ENCODE data around the gene DCUN1D4.
"Not testable (repeated sequence)": the region's sequence is repeated elsewhere in the genome, so short reads cannot be mapped to it uniquely, and the experiment has no call there.

Gene DCUN1D4

GRCh38 chr4:51890760-51891159 lies 47.8 kb downstream of the DCUN1D4 start:
- Mint-ChIP-seq H3K27ac (peak overlapping the region; percentile 85), H3K4me3 (no peak overlapping the region), H3K9me3 (no peaks in the 10 kb centered on the region), H3K36me3 (ENCODE audit: low read depth) (peaks cover 65% of the 10 kb centered on the region), H3K27me3 (ENCODE audit: low read depth, poor library complexity) (no peaks in the 10 kb centered on the region), H3K4me1 (peaks cover 23% of the 10 kb centered on the region)
- TF ChIP-seq, protein P1, sequence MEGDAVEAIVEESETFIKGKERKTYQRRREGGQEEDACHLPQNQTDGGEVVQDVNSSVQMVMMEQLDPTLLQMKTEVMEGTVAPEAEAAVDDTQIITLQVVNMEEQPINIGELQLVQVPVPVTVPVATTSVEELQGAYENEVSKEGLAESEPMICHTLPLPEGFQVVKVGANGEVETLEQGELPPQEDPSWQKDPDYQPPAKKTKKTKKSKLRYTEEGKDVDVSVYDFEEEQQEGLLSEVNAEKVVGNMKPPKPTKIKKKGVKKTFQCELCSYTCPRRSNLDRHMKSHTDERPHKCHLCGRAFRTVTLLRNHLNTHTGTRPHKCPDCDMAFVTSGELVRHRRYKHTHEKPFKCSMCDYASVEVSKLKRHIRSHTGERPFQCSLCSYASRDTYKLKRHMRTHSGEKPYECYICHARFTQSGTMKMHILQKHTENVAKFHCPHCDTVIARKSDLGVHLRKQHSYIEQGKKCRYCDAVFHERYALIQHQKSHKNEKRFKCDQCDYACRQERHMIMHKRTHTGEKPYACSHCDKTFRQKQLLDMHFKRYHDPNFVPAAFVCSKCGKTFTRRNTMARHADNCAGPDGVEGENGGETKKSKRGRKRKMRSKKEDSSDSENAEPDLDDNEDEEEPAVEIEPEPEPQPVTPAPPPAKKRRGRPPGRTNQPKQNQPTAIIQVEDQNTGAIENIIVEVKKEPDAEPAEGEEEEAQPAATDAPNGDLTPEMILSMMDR (IDR thresholded peaks at IDR 0.05): no peak
- DNase-seq: no peak

DNA sequence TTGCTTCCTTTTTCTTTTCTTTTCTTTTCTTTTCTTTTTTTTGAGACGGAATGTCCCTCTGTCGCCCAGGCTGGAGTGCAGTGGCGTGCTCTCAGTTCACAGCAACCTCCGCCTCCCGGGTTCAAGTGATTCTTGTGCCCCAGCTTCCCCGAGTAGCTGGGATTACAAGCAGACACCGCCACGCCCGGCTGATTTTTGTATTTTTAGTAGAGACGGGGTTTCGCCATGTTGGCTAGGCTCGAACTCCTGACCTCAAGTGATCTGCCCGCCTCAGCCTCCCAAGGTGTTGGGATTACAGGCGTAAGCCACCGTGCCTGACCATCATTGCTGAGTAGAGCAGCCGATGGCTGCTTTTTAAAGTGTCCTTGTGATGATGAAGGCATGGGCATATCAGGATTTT lies 50.4 kb downstream of the DCUN1D4 start:
- not testable (repeated sequence) for H3K4me3 Mint-ChIP-seq; H3K9me3 Mint-ChIP-seq; DNase-seq; H3K27me3 Mint-ChIP-seq (ENCODE audit: low read depth, poor library complexity)
- peak overlapping the region; percentile 86 for H3K27ac Mint-ChIP-seq
- peaks cover 58% of the 10 kb centered on the region for H3K36me3 Mint-ChIP-seq (ENCODE audit: low read depth)
- peaks cover 36% of the 10 kb centered on the region for H3K4me1 Mint-ChIP-seq

DNA sequence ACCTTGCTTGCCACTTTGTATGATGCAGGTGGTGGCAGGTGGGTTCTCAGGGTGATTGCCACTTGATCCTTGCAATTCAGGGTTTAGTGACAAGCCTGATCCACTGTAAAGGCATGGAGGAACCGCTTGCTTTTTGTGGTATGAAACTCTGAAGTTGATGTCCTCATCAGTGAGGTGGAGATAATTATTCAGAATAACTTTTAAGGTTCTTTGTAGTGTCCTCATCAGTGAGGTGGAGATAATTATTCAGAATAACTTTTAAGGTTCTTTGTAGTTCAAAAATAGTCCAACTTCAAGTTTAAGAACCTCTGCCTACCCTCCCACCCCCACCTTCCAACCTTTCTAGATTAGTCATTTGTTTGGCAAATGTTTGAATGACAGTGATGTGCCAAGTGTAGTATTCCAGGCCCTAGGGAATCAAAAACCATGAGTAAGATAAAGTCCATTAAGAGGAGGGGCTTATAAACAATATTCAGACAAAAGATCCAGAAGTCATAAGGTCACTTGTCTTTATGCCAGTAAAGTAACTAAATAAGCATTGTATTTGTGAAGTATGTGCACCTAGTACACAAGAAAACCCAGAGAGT lies 51.2 kb downstream of the DCUN1D4 start:
- TF ChIP-seq, protein P1 (IDR thresholded peaks at IDR 0.05): no peak
- Mint-ChIP-seq H3K4me1 (peaks cover 36% of the 10 kb centered on the region), H3K9me3 (no peaks in the 10 kb centered on the region), H3K4me3 (no peak overlapping the region), H3K27me3 (ENCODE audit: low read depth, poor library complexity) (no peaks in the 10 kb centered on the region), H3K36me3 (ENCODE audit: low read depth) (peaks cover 66% of the 10 kb centered on the region), H3K27ac (peak overlapping the region; percentile 45)
- no peak for DNase-seq

DNA sequence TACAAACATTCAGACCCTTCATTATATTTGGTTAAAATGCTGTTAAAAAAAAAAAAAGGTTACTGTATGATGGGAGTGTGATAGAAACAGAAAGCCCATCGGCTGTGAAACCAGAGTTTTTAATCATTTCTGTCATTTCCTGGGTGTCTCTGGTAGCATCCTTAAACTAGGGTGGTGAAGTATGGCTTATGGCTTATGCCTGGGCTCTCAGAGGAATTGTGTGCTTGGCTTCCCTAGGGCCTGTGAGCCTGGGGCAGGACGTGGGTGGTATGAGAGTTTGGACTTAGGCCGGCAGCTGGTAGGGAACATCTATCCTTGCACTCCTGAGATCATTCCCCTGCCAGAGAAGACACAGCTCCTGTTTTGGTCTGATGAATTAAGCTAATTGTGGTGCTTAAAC lies 52.2 kb downstream of the DCUN1D4 start:
- peak overlapping the region; percentile 65 for H3K27ac Mint-ChIP-seq
- H3K27me3 Mint-ChIP-seq (ENCODE audit: low read depth, poor library complexity): no peaks in the 10 kb centered on the region
- TF ChIP-seq, protein P1 (IDR thresholded peaks at IDR 0.05): no peak
- H3K9me3 Mint-ChIP-seq: no peaks in the 10 kb centered on the region
- peaks cover 27% of the 10 kb centered on the region for H3K4me1 Mint-ChIP-seq
- peaks cover 61% of the 10 kb centered on the region for H3K36me3 Mint-ChIP-seq (ENCODE audit: low read depth)
- no peak overlapping the region for H3K4me3 Mint-ChIP-seq
- DNase-seq: no peak

- H3K27me3 Mint-ChIP-seq (ENCODE audit: low read depth, poor library complexity): no peaks in the 10 kb centered on the region
- DNase-seq: peak; percentile 61
- H3K27ac Mint-ChIP-seq: peak overlapping the region; percentile 75
- peaks cover 59% of the 10 kb centered on the region for H3K36me3 Mint-ChIP-seq (ENCODE audit: low read depth)
- peaks cover 22% of the 10 kb centered on the region for H3K4me1 Mint-ChIP-seq
- TF ChIP-seq, protein P1 (IDR thresholded peaks at IDR 0.05): peak; percentile 74
- H3K4me3 Mint-ChIP-seq: no peak overlapping the region
- no peaks in the 10 kb centered on the region for H3K9me3 Mint-ChIP-seq
Measured at GRCh38 chr4:51895816-51896408, 53.0 kb downstream of the DCUN1D4 start.

GRCh38 chr4:51901363-51901762 lies 58.4 kb downstream of the DCUN1D4 start:
- TF ChIP-seq, protein P1 (IDR thresholded peaks at IDR 0.05): no peak
- no peak for DNase-seq
- Mint-ChIP-seq H3K9me3 (no peaks in the 10 kb centered on the region), H3K4me3 (no peak overlapping the region), H3K27me3 (ENCODE audit: low read depth, poor library complexity) (no peaks in the 10 kb centered on the region), H3K36me3 (ENCODE audit: low read depth) (peaks cover 76% of the 10 kb centered on the region), H3K4me1 (peaks cover 7% of the 10 kb centered on the region), H3K27ac (peak overlapping the region; percentile 47)

Measured in nephron progenitor cell (in vitro differentiated cells).